T-cell (primary cell): ENCODE data around the gene NSUN3. TPM values are rescaled to one million over a fixed set of nuclear protein-coding genes. Genes with fewer than 3 reads are reported as not detected.
"Not testable (repeated sequence)": the region's sequence is repeated elsewhere in the genome, so short reads cannot be mapped to it uniquely, and the experiment has no call there.

Source experiments
- ATAC-seq, 4 experiments: fragments of 200-7000 bp in 3 of 4; fragments of 150-1000 bp in 1 of 4; cut with Tn5 transposase; replicated peaks in 1 of 4; 1 replicate in 3 of 4; 2 replicates in 1 of 4; pipeline ENCODE4 v1.10.0; 2021; ENCODE audit warnings: moderate library complexity in 3 of 4, mild to moderate bottlenecking in 2 of 4, moderate number of reproducible peaks in 1 of 4
- CTCF ChIA-PET, 2 donors: fragments of 300-600 bp; sonication (Branson Sonifier 250); formaldehyde crosslinking; loops; one replicate each; lab custom pipeline; 2022; ENCODE audit warnings: antibody characterized with exemption in 2 of 2; lab: Charles Lee
- POLR2A ChIA-PET, 2 donors: fragments of 300-600 bp; sonication (Branson Sonifier 250); formaldehyde crosslinking; loops; one replicate each; lab custom pipeline; 2022; ENCODE audit warnings: antibody characterized with exemption in 2 of 2; lab: Charles Lee
- DNase-seq, 35 experiments: peaks; one replicate each; pipeline versions ENCODE4 v3.0.0 to v3.0.0-alpha.2; 2013 to 2023
- H3K27ac ChIP-seq: one replicate; pipeline ENCODE4 v1.5.1; 2013; ENCODE audit warnings: low read length
- H3K27me3 ChIP-seq, 2 experiments: replicated peaks in 1 of 2; 1 replicate in 1 of 2; 2 replicates in 1 of 2; pipeline versions ENCODE4 v1.6.1 to v1.7.0; 2013; ENCODE audit warnings: low read length in 1 of 2, mixed read lengths in 1 of 2; ENCODE audit not compliant: control insufficient read depth in 2 of 2, insufficient read depth in 2 of 2; ENCODE audit errors: extremely low read depth in 1 of 2
- H3K36me3 ChIP-seq, 2 donors: 1 replicate in 1 of 2; 2 replicates in 1 of 2; pipeline versions ENCODE4 v1.6.1 to v1.7.0; 2013; ENCODE audit warnings: low read length in 1 of 2; ENCODE audit not compliant: control insufficient read depth in 2 of 2, insufficient read depth in 1 of 2; ENCODE audit errors: extremely low read depth in 1 of 2
- H3K4me1 ChIP-seq, 2 experiments: 1 replicate in 1 of 2; 2 replicates in 1 of 2; pipeline versions ENCODE4 v1.6.1 to v1.7.0; 2013; ENCODE audit warnings: low read length in 2 of 2, mixed read lengths in 1 of 2; ENCODE audit not compliant: insufficient read depth in 2 of 2, control insufficient read depth in 1 of 2; ENCODE audit errors: extremely low read depth in 1 of 2
- H3K4me3 ChIP-seq, 2 donors: 1 replicate in 1 of 2; 2 replicates in 1 of 2; pipeline versions ENCODE4 v1.5.1 to v1.7.0; 2013; ENCODE audit warnings: mild to moderate bottlenecking in 2 of 2, low read length in 1 of 2, moderate library complexity in 1 of 2; ENCODE audit not compliant: control insufficient read depth in 1 of 2; ENCODE audit errors: extremely low read depth in 1 of 2
- H3K9me3 ChIP-seq: 2 replicates; pipeline ENCODE4 v1.7.0; 2013
- H3K27ac Mint-ChIP-seq, 2 donors: one replicate each; pipeline ENCODE4 v1.8.0; 2020 to 2021; ENCODE audit warnings: mild to moderate bottlenecking in 2 of 2, mixed read lengths in 2 of 2
- H3K27me3 Mint-ChIP-seq, 2 donors: one replicate each; pipeline ENCODE4 v1.8.0; 2021 to 2022; ENCODE audit warnings: mixed read lengths in 2 of 2
- H3K36me3 Mint-ChIP-seq: one replicate; pipeline ENCODE4 v1.8.0; 2021; ENCODE audit warnings: mixed read lengths
- H3K4me1 Mint-ChIP-seq, 3 donors: one replicate each; pipeline ENCODE4 v1.8.0; 2020 to 2022; ENCODE audit warnings: mixed read lengths in 3 of 3, mild to moderate bottlenecking in 1 of 3
- H3K4me3 Mint-ChIP-seq, 3 donors: one replicate each; pipeline ENCODE4 v1.8.0; 2020 to 2022; ENCODE audit warnings: mild to moderate bottlenecking in 3 of 3, mixed read lengths in 3 of 3, moderate library complexity in 3 of 3
- H3K9me3 Mint-ChIP-seq, 3 donors: one replicate each; pipeline ENCODE4 v1.8.0; 2020 to 2022; ENCODE audit warnings: mixed read lengths in 3 of 3
- WGBS: methylation state at CpG from one replicate; pipeline ENCODE4 v1.1.5; 2013; ENCODE audit warnings: missing lambda C conversion rate; ENCODE audit not compliant: insufficient coverage; 5-methylcytosine and 5-hydroxymethylcytosine counted together
- total RNA-seq, 35 experiments: library from RNA in 6 of 35; stranded (reverse) in 6 of 35; fragments of 120-200 nt in 1 of 35; gene quantifications; one replicate each; pipeline versions ENCODE4 v1.2.1 to v1.2.4 and lab custom pipeline; 2013 to 2026

The NSUN3 gene
- total RNA-seq, 5 donors from 2014 or later (not counting 1 experiment from before 2014, with no cell fraction given) = 15.8 to 20.0 (median 18.4) TPM

GRCh38 chr3:94028093-94028837 lies 34.6 kb upstream of the NSUN3 start, which contains the start of gene STX19:
STX19 (minus strand) TSS chr3:94028597; CDS start chr3:94015269, 13,328 bp downstream.
- WGBS = no CpG with 5 or more reads among the region's 8 CpGs
- no peak within 1 kb of the TSS for H3K4me3 ChIP-seq
- no peaks in the 10 kb centered on the region for H3K4me1 Mint-ChIP-seq
- H3K27me3 ChIP-seq = no peaks in the 10 kb centered on the region
- H3K4me1 ChIP-seq = no peaks in the 10 kb centered on the region
- H3K9me3 ChIP-seq = no peaks in the 10 kb centered on the region
- no peaks in the 10 kb centered on the region for H3K36me3 ChIP-seq
- H3K4me3 Mint-ChIP-seq = no peak within 1 kb of the TSS
- peaks cover 6% of the 10 kb centered on the region for H3K36me3 Mint-ChIP-seq
- H3K27ac Mint-ChIP-seq = no peak within 1 kb of the TSS
- POLR2A ChIA-PET = no interaction called here
- no peaks in the 10 kb centered on the region for H3K27me3 Mint-ChIP-seq
- no peak within 1 kb of the TSS for H3K27ac ChIP-seq
- CTCF ChIA-PET = interaction anchor here in 1 of 2 donors (0.9 to 1.1 kb wide), 2 partner anchors 10 to 41 kb away, joined by 4 to 5 read pairs; no protein-coding TSS in a partner anchor
- ATAC-seq (no peak), DNase-seq (no peak)
- H3K9me3 Mint-ChIP-seq = no peaks in the 10 kb centered on the region

- CTCF ChIA-PET = interaction anchor here (1.4 to 2.1 kb wide), 2 partner anchors 26 to 32 kb away, joined by 3 to 9 read pairs; partner anchors contain the start of gene NSUN3 (in 1 of the 2)
- POLR2A ChIA-PET = interaction anchor here in 1 of 2 donors (0.6 kb wide), 1 partner anchor 26 kb away, joined by 4 read pairs; the partner anchor contains the start of genes DHFR2 and NSUN3
Observed at GRCh38 chr3:94036909-94037507, 25.9 kb upstream of the NSUN3 start.

DNA sequence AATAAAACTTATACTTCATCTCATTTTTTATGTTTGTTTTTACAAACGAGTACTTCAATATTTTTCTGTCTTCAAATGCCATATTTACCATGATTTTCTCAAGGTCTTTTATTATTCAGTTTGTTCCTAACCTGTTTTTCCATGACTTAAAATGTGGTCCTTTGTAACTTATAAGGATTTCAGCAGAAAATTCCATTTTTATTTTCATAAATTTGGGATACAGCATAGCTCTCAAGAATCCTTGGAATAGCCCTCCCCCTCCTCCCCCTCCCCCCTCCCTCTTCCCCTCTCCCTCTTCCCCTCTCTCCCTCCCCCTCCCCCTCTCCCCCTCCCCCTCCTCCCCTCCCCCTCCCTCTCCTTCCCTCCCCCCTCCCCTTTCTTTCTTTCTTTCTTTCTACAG lies 19.6 kb upstream of the NSUN3 start:
- Histone ChIP-seq H3K4me3 (no peak overlapping the region), H3K4me1 (no peaks in the 10 kb centered on the region), H3K9me3 (no peaks in the 10 kb centered on the region), H3K36me3 (peaks cover 0 to 4% of the 10 kb centered on the region in 2 donors), H3K27me3 (no peaks in the 10 kb centered on the region), H3K27ac (no peak overlapping the region)
- POLR2A ChIA-PET = no interaction called here
- Mint-ChIP-seq H3K36me3 (peaks cover 5% of the 10 kb centered on the region), H3K4me1 (no peaks in the 10 kb centered on the region), H3K27ac (no peak overlapping the region), H3K27me3 (no peaks in the 10 kb centered on the region), H3K4me3 (no peak overlapping the region), H3K9me3 (no peaks in the 10 kb centered on the region)
- DNase-seq (no peak), ATAC-seq (no peak)
- no CpG with 5 or more reads among the region's 1 CpG for WGBS
- CTCF ChIA-PET = no interaction called here

More at GRCh38 chr3:94036909-94037507, 25.9 kb upstream of the NSUN3 start:
- H3K4me1 ChIP-seq = no peaks in the 10 kb centered on the region
- H3K9me3 ChIP-seq = no peaks in the 10 kb centered on the region
- no peak overlapping the region for H3K27ac Mint-ChIP-seq
- ATAC-seq = no peak
- H3K4me1 Mint-ChIP-seq = no peaks in the 10 kb centered on the region
- WGBS = no CpG with 5 or more reads among the region's 3 CpGs
- H3K4me3 ChIP-seq = no peak overlapping the region
- no peaks in the 10 kb centered on the region for H3K36me3 ChIP-seq
- H3K9me3 Mint-ChIP-seq = no peaks in the 10 kb centered on the region
- H3K27me3 ChIP-seq = no peaks in the 10 kb centered on the region
- peak in 1 of 35 experiments; percentile 32 for DNase-seq
- H3K36me3 Mint-ChIP-seq = peaks cover 8% of the 10 kb centered on the region
- no peak overlapping the region for H3K4me3 Mint-ChIP-seq
- no peak overlapping the region for H3K27ac ChIP-seq
- no peaks in the 10 kb centered on the region for H3K27me3 Mint-ChIP-seq

DNA sequence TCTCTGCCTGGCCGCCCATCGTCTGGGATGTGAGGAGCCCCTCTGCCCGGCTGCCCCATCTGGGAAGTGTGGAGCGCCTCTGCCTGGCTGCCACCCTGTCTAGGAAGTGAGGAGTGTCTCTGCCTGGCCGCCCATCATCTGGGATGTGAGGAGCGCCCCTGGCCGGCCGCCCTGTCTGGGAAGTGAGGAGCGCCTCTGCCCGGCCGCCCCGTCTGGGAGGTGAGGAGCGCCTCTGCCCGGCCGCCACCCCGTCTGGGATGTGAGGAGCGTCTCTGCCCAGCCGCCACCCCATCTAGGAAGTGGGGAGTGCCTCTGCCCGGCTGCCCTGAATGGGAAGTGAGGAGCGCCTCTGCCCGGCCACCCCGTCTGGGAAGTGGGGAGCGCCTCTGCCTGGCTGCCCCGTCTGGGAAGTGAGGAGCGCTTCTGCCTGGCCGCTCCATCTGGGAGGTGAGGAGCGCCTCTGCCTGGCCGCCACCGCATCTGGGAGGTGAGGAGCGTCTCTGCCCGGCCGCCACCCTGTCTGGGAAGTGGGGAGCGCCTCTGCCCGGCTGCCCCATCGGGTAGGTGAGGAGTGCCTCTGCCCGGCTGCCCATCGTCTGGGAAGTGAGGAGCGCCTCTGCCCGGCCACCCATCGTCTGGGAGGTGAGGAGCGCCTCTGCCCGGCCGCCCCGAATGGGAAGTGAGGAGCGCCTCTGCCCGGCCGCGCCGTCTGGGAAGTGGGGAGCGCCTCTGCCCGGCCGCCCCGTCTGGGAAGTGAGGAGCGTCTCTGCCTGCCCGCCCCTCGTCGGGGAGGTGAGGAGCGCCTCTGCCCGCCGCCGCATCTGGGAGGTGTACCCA lies 18.5 kb upstream of the NSUN3 start:
- 98% methylated on average over 45 of the region's 61 CpGs for WGBS
- POLR2A ChIA-PET, H3K4me1 ChIP-seq, H3K4me1 Mint-ChIP-seq, H3K4me3 Mint-ChIP-seq, H3K9me3 Mint-ChIP-seq, H3K27ac ChIP-seq, ATAC-seq, H3K27ac Mint-ChIP-seq, CTCF ChIA-PET, H3K36me3 Mint-ChIP-seq, H3K4me3 ChIP-seq, H3K9me3 ChIP-seq, H3K27me3 ChIP-seq, H3K27me3 Mint-ChIP-seq, H3K36me3 ChIP-seq, DNase-seq: not testable (repeated sequence)

GRCh38 chr3:94046533-94046932 lies 16.3 kb upstream of the NSUN3 start:
- H3K27me3 ChIP-seq = no peaks in the 10 kb centered on the region
- peaks cover 2 to 4% of the 10 kb centered on the region in 2 donors for H3K36me3 ChIP-seq
- CTCF ChIA-PET = no interaction called here
- no peaks in the 10 kb centered on the region for H3K9me3 Mint-ChIP-seq
- H3K27ac Mint-ChIP-seq = no peak overlapping the region
- no peak overlapping the region for H3K27ac ChIP-seq
- no CpG with 5 or more reads among the region's 2 CpGs for WGBS
- DNase-seq (no peak), ATAC-seq (no peak)
- no peaks in the 10 kb centered on the region for H3K9me3 ChIP-seq
- no peaks in the 10 kb centered on the region for H3K27me3 Mint-ChIP-seq
- H3K36me3 Mint-ChIP-seq = peaks cover 5% of the 10 kb centered on the region
- H3K4me1 Mint-ChIP-seq = no peaks in the 10 kb centered on the region
- H3K4me1 ChIP-seq = no peaks in the 10 kb centered on the region
- no peak overlapping the region for H3K4me3 ChIP-seq
- no peak overlapping the region for H3K4me3 Mint-ChIP-seq
- POLR2A ChIA-PET = no interaction called here

DNA sequence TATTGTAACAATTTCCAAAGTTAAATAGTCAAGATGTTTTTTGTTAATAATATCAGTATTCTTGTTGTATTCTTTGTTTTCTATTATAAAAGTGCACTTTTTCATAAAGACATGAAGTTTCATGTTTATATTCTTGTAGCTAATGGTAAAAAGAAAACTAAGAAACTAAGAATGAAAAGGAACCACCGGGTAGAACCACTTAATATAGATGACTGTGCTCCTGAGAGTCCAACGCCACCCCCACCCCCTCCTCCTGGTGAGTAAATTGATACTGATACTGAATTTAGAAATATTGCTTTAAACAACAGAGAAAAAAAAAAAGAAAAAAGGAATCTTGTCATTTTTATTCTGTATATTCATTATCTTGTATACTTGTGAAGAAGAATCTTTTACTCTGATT lies 13.6 kb upstream of the NSUN3 start:
- ChIA-PET CTCF (no interaction called here), POLR2A (interaction anchor here in 1 of 2 donors (0.7 kb wide), 1 partner anchor 33 kb away, joined by 3 read pairs; no protein-coding TSS in a partner anchor)
- H3K4me3 Mint-ChIP-seq = no peak overlapping the region
- no peaks in the 10 kb centered on the region for H3K9me3 ChIP-seq
- no peaks in the 10 kb centered on the region for H3K27me3 ChIP-seq
- no peak for DNase-seq
- H3K27ac ChIP-seq = no peak overlapping the region
- H3K4me1 Mint-ChIP-seq = no peaks in the 10 kb centered on the region
- H3K27ac Mint-ChIP-seq = no peak overlapping the region
- H3K36me3 Mint-ChIP-seq = peaks cover 9% of the 10 kb centered on the region
- H3K9me3 Mint-ChIP-seq = no peaks in the 10 kb centered on the region
- no peak overlapping the region for H3K4me3 ChIP-seq
- H3K36me3 ChIP-seq = peaks cover 0 to 2% of the 10 kb centered on the region in 2 donors
- no peaks in the 10 kb centered on the region for H3K27me3 Mint-ChIP-seq
- no peak for ATAC-seq
- no peaks in the 10 kb centered on the region for H3K4me1 ChIP-seq
- WGBS = no CpG with 5 or more reads among the region's 2 CpGs
